Measurements from ENCODE around the gene FERMT2.

DNA sequence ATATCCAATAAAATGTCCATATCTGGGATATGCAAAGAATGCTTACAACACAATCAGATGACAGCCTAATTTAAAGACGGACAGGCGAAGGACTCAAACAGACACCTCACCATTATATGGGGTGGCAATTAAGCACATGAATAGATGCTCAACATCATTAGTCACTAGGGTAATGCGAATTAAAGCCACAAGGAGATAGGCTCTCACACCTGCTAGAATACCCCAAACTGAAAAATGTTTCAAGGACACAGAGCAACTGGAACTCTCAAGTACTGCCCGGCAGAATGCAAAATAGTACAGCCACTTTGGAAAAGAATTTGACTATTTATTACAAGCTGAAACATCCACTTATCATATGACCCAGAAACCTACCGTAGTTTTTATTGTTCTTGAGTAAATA is 42.9 kb downstream of the FERMT2 start:
- TF ChIP-seq, protein P1, sequence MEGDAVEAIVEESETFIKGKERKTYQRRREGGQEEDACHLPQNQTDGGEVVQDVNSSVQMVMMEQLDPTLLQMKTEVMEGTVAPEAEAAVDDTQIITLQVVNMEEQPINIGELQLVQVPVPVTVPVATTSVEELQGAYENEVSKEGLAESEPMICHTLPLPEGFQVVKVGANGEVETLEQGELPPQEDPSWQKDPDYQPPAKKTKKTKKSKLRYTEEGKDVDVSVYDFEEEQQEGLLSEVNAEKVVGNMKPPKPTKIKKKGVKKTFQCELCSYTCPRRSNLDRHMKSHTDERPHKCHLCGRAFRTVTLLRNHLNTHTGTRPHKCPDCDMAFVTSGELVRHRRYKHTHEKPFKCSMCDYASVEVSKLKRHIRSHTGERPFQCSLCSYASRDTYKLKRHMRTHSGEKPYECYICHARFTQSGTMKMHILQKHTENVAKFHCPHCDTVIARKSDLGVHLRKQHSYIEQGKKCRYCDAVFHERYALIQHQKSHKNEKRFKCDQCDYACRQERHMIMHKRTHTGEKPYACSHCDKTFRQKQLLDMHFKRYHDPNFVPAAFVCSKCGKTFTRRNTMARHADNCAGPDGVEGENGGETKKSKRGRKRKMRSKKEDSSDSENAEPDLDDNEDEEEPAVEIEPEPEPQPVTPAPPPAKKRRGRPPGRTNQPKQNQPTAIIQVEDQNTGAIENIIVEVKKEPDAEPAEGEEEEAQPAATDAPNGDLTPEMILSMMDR (IDR thresholded peaks at IDR 0.05) = no peak
- no peak for TF ChIP-seq POLR2A (IDR thresholded peaks at IDR 0.05)
- no peak for TF ChIP-seq POLR2AphosphoS5 (IDR thresholded peaks at IDR 0.05)
- TF ChIP-seq EP300 (IDR thresholded peaks at IDR 0.05) = no peak
